ENCODE data around the gene CNIH3.

GRCh38 chr1:224732377-224733026, 116.4 kb downstream of the CNIH3 start:
- TF ChIP-seq, protein P1, sequence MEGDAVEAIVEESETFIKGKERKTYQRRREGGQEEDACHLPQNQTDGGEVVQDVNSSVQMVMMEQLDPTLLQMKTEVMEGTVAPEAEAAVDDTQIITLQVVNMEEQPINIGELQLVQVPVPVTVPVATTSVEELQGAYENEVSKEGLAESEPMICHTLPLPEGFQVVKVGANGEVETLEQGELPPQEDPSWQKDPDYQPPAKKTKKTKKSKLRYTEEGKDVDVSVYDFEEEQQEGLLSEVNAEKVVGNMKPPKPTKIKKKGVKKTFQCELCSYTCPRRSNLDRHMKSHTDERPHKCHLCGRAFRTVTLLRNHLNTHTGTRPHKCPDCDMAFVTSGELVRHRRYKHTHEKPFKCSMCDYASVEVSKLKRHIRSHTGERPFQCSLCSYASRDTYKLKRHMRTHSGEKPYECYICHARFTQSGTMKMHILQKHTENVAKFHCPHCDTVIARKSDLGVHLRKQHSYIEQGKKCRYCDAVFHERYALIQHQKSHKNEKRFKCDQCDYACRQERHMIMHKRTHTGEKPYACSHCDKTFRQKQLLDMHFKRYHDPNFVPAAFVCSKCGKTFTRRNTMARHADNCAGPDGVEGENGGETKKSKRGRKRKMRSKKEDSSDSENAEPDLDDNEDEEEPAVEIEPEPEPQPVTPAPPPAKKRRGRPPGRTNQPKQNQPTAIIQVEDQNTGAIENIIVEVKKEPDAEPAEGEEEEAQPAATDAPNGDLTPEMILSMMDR (conservative IDR thresholded peaks at IDR 0.05; ENCODE audit: low read depth, low read length) = no peak
- TF ChIP-seq POLR2A (IDR thresholded peaks at IDR 0.05; ENCODE audit: low read depth, low read length) (no peak), CHD1 (IDR thresholded peaks at IDR 0.05; ENCODE audit: low read depth, low read length) (no peak), CEBPB (IDR thresholded peaks at IDR 0.05; ENCODE audit: low read depth, low read length) (no peak), BHLHE40 (IDR thresholded peaks at IDR 0.05; ENCODE audit: low read depth, low read length) (no peak), MXI1 (IDR thresholded peaks at IDR 0.05; ENCODE audit: borderline replicate concordance, low read depth, low read length) (no peak)

Data from IMR-90 (cell line).